Activated CD8-positive, alpha-beta T cell treated with anti-CD3 and anti-CD28 coated beads, Interleukin-2, amount 10 ng/mL, durations not matched to agents 7 days and 5 days (primary cell): ENCODE data around the gene AMPD2. TPM values are rescaled to one million over a fixed set of nuclear protein-coding genes. Genes with fewer than 3 reads are reported as not detected.

Experiments used
- total RNA-seq, 2 experiments: library from RNA; stranded (reverse); gene quantifications; one replicate each; pipeline ENCODE4 v1.2.3, GENCODE V29; 2021

Gene AMPD2
- total RNA-seq, 2 experiments from 2014 or later = 123 to 133 TPM

Other genes with a start within 250 kb of the AMPD2 start
- 10 to 100 TPM; 10.8 to 14.0 TPM for gene SORT1, start 221.9 kb upstream of the AMPD2 start, total RNA-seq
- gene PSMA5, start 193.4 kb upstream of the AMPD2 start, total RNA-seq = 100 to 1,000 TPM; 174 to 189 TPM
- gene SYPL2, start 153.3 kb upstream of the AMPD2 start, total RNA-seq = not detected
- gene ATXN7L2, start 135.9 kb upstream of the AMPD2 start, total RNA-seq = 10 to 100 TPM; 10.2 to 11.6 TPM
- 10 to 100 TPM; 19.0 to 19.8 TPM for gene CYB561D1, start 125.7 kb upstream of the AMPD2 start, total RNA-seq
- gene AMIGO1, start 110.1 kb upstream of the AMPD2 start, total RNA-seq = 1 to 10 TPM; 1.6 to 2.2 TPM
- gene GPR61, start 80.0 kb upstream of the AMPD2 start, total RNA-seq = not detected
- 10 to 100 TPM in 1 of 2 experiments, 1 to 10 TPM in 1; 9.6 to 10.2 TPM for gene GNAI3, start 71.2 kb upstream of the AMPD2 start, total RNA-seq
- not detected for gene GNAT2, start 221 bp upstream of the AMPD2 start, total RNA-seq
- 10 to 100 TPM; 17.0 to 18.5 TPM for gene GSTM4, start 36.3 kb downstream of the AMPD2 start, total RNA-seq
- 10 to 100 TPM; 18.2 to 19.3 TPM for gene GSTM2, start 48.2 kb downstream of the AMPD2 start, total RNA-seq
- 10 to 100 TPM; 30.2 to 31.5 TPM for gene GSTM1, start 68.0 kb downstream of the AMPD2 start, total RNA-seq
- gene GSTM5, start 92.4 kb downstream of the AMPD2 start, total RNA-seq = under 1 TPM in 1 of 2 experiments, not detected in 1; 0.05 TPM
- 1 to 10 TPM; 5.8 to 7.6 TPM for gene GSTM3, start 121.2 kb downstream of the AMPD2 start, total RNA-seq
- not detected for gene EPS8L3, start 144.1 kb downstream of the AMPD2 start, total RNA-seq